Measurements from ENCODE around the gene PRKCE. TPM values are rescaled to one million over a fixed set of nuclear protein-coding genes. Genes with fewer than 3 reads are reported as not detected.

The PRKCE gene
- total and polyA plus RNA-seq, 7 experiments from 2014 or later = 1.4 to 37.9 (median 19.5) TPM

GRCh38 chr2:45826460-45826859 lies 175.0 kb downstream of the PRKCE start:
- POLR2A ChIA-PET = no interaction called here
- Mint-ChIP-seq H3K27me3 (no peaks in the 10 kb centered on the region), H3K4me3 (peak overlapping the region in 2 of 10 donors; percentile 2 to 3), H3K27ac (peak overlapping the region in 1 of 9 donors; percentile 2), H3K9me3 (peaks cover 6 to 23% (median 15%) of the 10 kb centered on the region in 11 donors), H3K36me3 (peaks cover 9 to 19% (median 14%) of the 10 kb centered on the region in 5 donors), H3K4me1 (peaks cover 14 to 32% (median 24%) of the 10 kb centered on the region in 7 donors)
- DNase-seq = no peak
- H3K9me3 ChIP-seq (ENCODE audit: control insufficient read depth in 2 of 3, low read length in 3 of 3) = peaks cover 0 to 3% (median 0%) of the 10 kb centered on the region in 3 experiments
- H3K4me1 ChIP-seq (ENCODE audit: control insufficient read depth in 2 of 2, insufficient read depth in 2 of 2, low read length in 2 of 2) = no peaks in the 10 kb centered on the region
- H3K4me3 ChIP-seq (ENCODE audit: low read length) = no peak overlapping the region
- H3K27ac ChIP-seq (ENCODE audit: low read depth, low read length) = no peak overlapping the region
- intact Hi-C loops (cut with micrococcal nuclease) = no loop called here
- H3K27me3 ChIP-seq (ENCODE audit: control insufficient read depth in 2 of 2, insufficient read depth in 2 of 2, low read length in 2 of 2) = no peaks in the 10 kb centered on the region
- no peaks in the 10 kb centered on the region for H3K36me3 ChIP-seq (ENCODE audit: control insufficient read depth in 2 of 3, insufficient read depth in 3 of 3, low read length in 3 of 3)
- CTCF ChIA-PET = no interaction called here
- no peak for ATAC-seq

- peaks cover 14 to 26% (median 22%) of the 10 kb centered on the region in 7 donors for H3K4me1 Mint-ChIP-seq
- ATAC-seq = no peak
- Histone ChIP-seq H3K36me3 (ENCODE audit: control insufficient read depth in 2 of 3, insufficient read depth in 3 of 3, low read length in 3 of 3) (no peaks in the 10 kb centered on the region), H3K4me1 (ENCODE audit: control insufficient read depth in 2 of 2, insufficient read depth in 2 of 2, low read length in 2 of 2) (no peaks in the 10 kb centered on the region), H3K27me3 (ENCODE audit: control insufficient read depth in 2 of 2, insufficient read depth in 2 of 2, low read length in 2 of 2) (no peaks in the 10 kb centered on the region), H3K9me3 (ENCODE audit: control insufficient read depth in 2 of 3, low read length in 3 of 3) (peaks cover 0 to 3% (median 0%) of the 10 kb centered on the region in 3 experiments), H3K4me3 (ENCODE audit: low read length) (no peak overlapping the region), H3K27ac (ENCODE audit: low read depth, low read length) (no peak overlapping the region)
- intact Hi-C loops (cut with micrococcal nuclease) = no loop called here
- peak overlapping the region in 2 of 10 donors; percentile 2 to 3 for H3K4me3 Mint-ChIP-seq
- H3K9me3 Mint-ChIP-seq = peaks cover 6 to 24% (median 15%) of the 10 kb centered on the region in 11 donors
- no peaks in the 10 kb centered on the region for H3K27me3 Mint-ChIP-seq
- ChIA-PET CTCF (no interaction called here), POLR2A (no interaction called here)
- H3K27ac Mint-ChIP-seq = peak overlapping the region in 1 of 9 donors; percentile 2
- peaks cover 10 to 21% (median 15%) of the 10 kb centered on the region in 5 donors for H3K36me3 Mint-ChIP-seq
- no peak for DNase-seq
Observed at GRCh38 chr2:45826884-45827635, 175.6 kb downstream of the PRKCE start.

DNA sequence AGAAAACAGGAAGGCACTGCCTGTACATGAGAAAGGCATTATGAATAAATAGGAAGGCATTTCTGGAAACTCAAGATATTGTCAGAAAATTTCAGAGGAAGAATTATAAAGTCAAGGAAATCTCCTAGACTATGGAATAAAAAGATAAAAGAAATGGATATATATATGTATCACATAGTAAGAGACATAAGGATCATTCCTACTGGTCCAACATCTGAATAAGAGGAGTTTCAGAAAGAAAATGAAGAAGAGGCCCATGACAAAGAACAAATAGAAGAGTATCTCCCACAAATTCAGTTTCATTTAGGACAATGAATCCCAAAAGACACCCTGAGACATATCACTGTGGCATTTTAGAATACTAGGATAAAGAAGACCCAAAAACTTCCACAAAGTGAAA lies 178.8 kb downstream of the PRKCE start:
- Histone ChIP-seq H3K4me3 (ENCODE audit: low read length) (no peak overlapping the region), H3K9me3 (ENCODE audit: control insufficient read depth in 2 of 3, low read length in 3 of 3) (peaks cover 0 to 3% (median 0%) of the 10 kb centered on the region in 3 experiments), H3K36me3 (ENCODE audit: control insufficient read depth in 2 of 3, insufficient read depth in 3 of 3, low read length in 3 of 3) (no peaks in the 10 kb centered on the region), H3K27ac (ENCODE audit: low read depth, low read length) (no peak overlapping the region), H3K27me3 (ENCODE audit: control insufficient read depth in 2 of 2, insufficient read depth in 2 of 2, low read length in 2 of 2) (no peaks in the 10 kb centered on the region), H3K4me1 (ENCODE audit: control insufficient read depth in 2 of 2, insufficient read depth in 2 of 2, low read length in 2 of 2) (no peaks in the 10 kb centered on the region)
- no peak overlapping the region for H3K27ac Mint-ChIP-seq
- POLR2A ChIA-PET = no interaction called here
- ATAC-seq = no peak
- intact Hi-C loops (cut with micrococcal nuclease) = no loop called here
- peaks cover 5 to 23% (median 18%) of the 10 kb centered on the region in 7 donors for H3K4me1 Mint-ChIP-seq
- DNase-seq = no peak
- peaks cover 6 to 24% (median 15%) of the 10 kb centered on the region in 11 donors for H3K9me3 Mint-ChIP-seq
- peaks cover 10 to 21% (median 19%) of the 10 kb centered on the region in 5 donors for H3K36me3 Mint-ChIP-seq
- no peak overlapping the region for H3K4me3 Mint-ChIP-seq
- CTCF ChIA-PET = no interaction called here
- no peaks in the 10 kb centered on the region for H3K27me3 Mint-ChIP-seq

DNA sequence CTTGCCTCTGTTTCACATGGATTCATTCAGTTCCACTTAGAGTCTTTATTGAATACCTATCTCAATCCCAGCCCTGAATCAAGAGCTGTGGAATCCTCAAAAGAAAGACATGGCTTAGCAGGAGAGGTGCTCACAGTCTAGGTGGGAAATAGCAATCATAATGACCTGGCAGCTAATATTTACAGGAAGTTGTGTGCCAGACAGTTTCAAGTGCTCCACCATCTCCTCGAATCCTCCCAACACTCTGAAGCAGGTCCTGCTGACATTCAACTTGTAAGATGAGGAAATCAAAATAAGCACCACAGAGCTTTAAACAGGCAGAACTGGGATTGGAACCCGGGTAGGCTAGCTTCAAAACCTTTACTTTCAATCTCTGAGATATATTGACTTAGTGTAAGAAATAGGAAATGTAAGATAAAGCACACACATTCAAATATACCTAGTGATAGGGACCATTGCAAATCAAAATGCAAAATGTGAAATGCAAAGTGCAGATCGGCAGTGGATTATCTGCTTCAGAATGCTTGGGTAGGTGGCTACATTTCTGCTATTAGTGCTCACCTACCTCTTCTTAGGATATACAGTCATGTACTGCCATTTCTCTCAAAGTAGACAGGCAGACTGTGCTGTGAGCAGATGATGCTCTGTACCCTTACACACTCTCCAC lies 182.0 kb downstream of the PRKCE start:
- intact Hi-C loops (cut with micrococcal nuclease) = no loop called here
- Mint-ChIP-seq H3K4me3 (no peak overlapping the region), H3K4me1 (peaks cover 0 to 19% (median 9%) of the 10 kb centered on the region in 7 donors), H3K9me3 (peaks cover 6 to 24% (median 15%) of the 10 kb centered on the region in 11 donors), H3K27me3 (no peaks in the 10 kb centered on the region), H3K36me3 (peaks cover 10 to 24% (median 17%) of the 10 kb centered on the region in 5 donors), H3K27ac (peak overlapping the region in 1 of 9 donors; percentile 56)
- ATAC-seq (no peak), DNase-seq (no peak)
- Histone ChIP-seq H3K9me3 (ENCODE audit: control insufficient read depth in 2 of 3, low read length in 3 of 3) (peaks cover 0 to 3% (median 0%) of the 10 kb centered on the region in 3 experiments), H3K4me3 (ENCODE audit: low read length) (no peak overlapping the region), H3K36me3 (ENCODE audit: control insufficient read depth in 2 of 3, insufficient read depth in 3 of 3, low read length in 3 of 3) (no peaks in the 10 kb centered on the region), H3K27me3 (ENCODE audit: control insufficient read depth in 2 of 2, insufficient read depth in 2 of 2, low read length in 2 of 2) (no peaks in the 10 kb centered on the region), H3K27ac (ENCODE audit: low read depth, low read length) (no peak overlapping the region), H3K4me1 (ENCODE audit: control insufficient read depth in 2 of 2, insufficient read depth in 2 of 2, low read length in 2 of 2) (no peaks in the 10 kb centered on the region)
- POLR2A ChIA-PET = interaction anchor here (1.3 kb wide), 1 partner anchor 16 kb away, joined by 4 read pairs; no protein-coding TSS in a partner anchor
- CTCF ChIA-PET = interaction anchor here (0.6 to 1.5 kb wide), 3 partner anchors 27 to 833 kb away, joined by 3 to 5 read pairs (median 5); no protein-coding TSS in a partner anchor

DNA sequence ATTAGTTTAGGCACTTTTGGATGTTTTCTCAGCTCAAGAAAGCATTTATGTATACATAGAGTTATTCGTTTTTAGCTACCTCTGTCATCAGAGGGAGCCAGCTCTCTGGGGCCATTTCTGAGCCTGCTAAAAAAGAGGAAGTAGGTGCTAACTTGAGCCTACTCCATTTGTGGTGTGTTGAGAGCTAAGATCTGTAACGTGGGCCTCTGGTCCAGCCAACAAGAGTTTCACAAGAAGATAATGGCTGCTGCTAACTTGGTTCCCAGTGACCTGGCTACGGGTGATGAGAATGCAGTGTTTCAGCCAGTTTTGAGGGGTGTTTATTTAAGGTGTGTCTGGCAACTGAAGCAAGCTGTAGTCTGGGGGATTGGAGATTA lies 182.5 kb downstream of the PRKCE start:
- ChIA-PET CTCF (interaction anchor here (0.6 to 1.5 kb wide), 3 partner anchors 26 to 832 kb away, joined by 3 to 5 read pairs (median 5); no protein-coding TSS in a partner anchor), POLR2A (interaction anchor here (1.3 kb wide), 1 partner anchor 16 kb away, joined by 4 read pairs; no protein-coding TSS in a partner anchor)
- H3K4me3 ChIP-seq (ENCODE audit: low read length) = no peak overlapping the region
- peaks cover 10 to 24% (median 17%) of the 10 kb centered on the region in 5 donors for H3K36me3 Mint-ChIP-seq
- no peaks in the 10 kb centered on the region for H3K36me3 ChIP-seq (ENCODE audit: control insufficient read depth in 2 of 3, insufficient read depth in 3 of 3, low read length in 3 of 3)
- no peaks in the 10 kb centered on the region for H3K27me3 ChIP-seq (ENCODE audit: control insufficient read depth in 2 of 2, insufficient read depth in 2 of 2, low read length in 2 of 2)
- peaks cover 6 to 24% (median 15%) of the 10 kb centered on the region in 11 donors for H3K9me3 Mint-ChIP-seq
- ATAC-seq (peak; percentile 61), DNase-seq (no peak)
- H3K4me1 Mint-ChIP-seq = peaks cover 0 to 22% (median 9%) of the 10 kb centered on the region in 7 donors
- intact Hi-C loops (cut with micrococcal nuclease) = no loop called here
- H3K27ac ChIP-seq (ENCODE audit: low read depth, low read length) = no peak overlapping the region
- no peak overlapping the region for H3K27ac Mint-ChIP-seq
- no peak overlapping the region for H3K4me3 Mint-ChIP-seq
- peaks cover 0 to 3% (median 0%) of the 10 kb centered on the region in 3 experiments for H3K9me3 ChIP-seq (ENCODE audit: control insufficient read depth in 2 of 3, low read length in 3 of 3)
- no peaks in the 10 kb centered on the region for H3K4me1 ChIP-seq (ENCODE audit: control insufficient read depth in 2 of 2, insufficient read depth in 2 of 2, low read length in 2 of 2)
- no peaks in the 10 kb centered on the region for H3K27me3 Mint-ChIP-seq

DNA sequence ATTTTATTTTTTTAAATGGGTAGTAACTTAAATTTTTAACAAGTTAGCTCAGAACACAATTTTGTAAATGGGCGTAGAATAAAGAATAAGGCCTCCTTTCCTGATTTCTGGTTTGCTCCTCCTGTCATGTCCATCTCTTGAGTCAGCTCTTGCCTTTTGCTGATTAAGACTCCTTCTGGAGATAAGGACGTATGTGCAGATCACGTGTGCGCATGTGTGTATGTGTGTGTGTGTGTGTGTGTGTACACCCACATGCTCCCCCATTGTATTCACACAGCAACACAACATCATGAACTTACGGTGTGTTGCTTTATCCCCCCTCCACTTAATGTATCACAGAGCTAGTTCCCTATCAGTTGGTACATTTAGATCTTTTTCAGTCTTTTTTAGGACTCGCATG lies 182.9 kb downstream of the PRKCE start:
- H3K9me3 ChIP-seq (ENCODE audit: control insufficient read depth in 2 of 3, low read length in 3 of 3) = peaks cover 0 to 3% (median 0%) of the 10 kb centered on the region in 3 experiments
- ATAC-seq (no peak), DNase-seq (no peak)
- no peaks in the 10 kb centered on the region for H3K27me3 Mint-ChIP-seq
- H3K27ac ChIP-seq (ENCODE audit: low read depth, low read length) = no peak overlapping the region
- H3K4me1 ChIP-seq (ENCODE audit: control insufficient read depth in 2 of 2, insufficient read depth in 2 of 2, low read length in 2 of 2) = no peaks in the 10 kb centered on the region
- H3K36me3 ChIP-seq (ENCODE audit: control insufficient read depth in 2 of 3, insufficient read depth in 3 of 3, low read length in 3 of 3) = no peaks in the 10 kb centered on the region
- H3K27ac Mint-ChIP-seq = no peak overlapping the region
- H3K36me3 Mint-ChIP-seq = peaks cover 10 to 22% (median 17%) of the 10 kb centered on the region in 5 donors
- H3K4me3 Mint-ChIP-seq = no peak overlapping the region
- intact Hi-C loops (cut with micrococcal nuclease) = no loop called here
- H3K9me3 Mint-ChIP-seq = peaks cover 6 to 20% (median 13%) of the 10 kb centered on the region in 11 donors
- CTCF ChIA-PET = interaction anchor here (1.4 to 1.5 kb wide), 2 partner anchors 26 to 54 kb away, joined by 3 to 5 read pairs; no protein-coding TSS in a partner anchor
- no peak overlapping the region for H3K4me3 ChIP-seq (ENCODE audit: low read length)
- H3K4me1 Mint-ChIP-seq = peaks cover 0 to 25% (median 9%) of the 10 kb centered on the region in 7 donors
- no peaks in the 10 kb centered on the region for H3K27me3 ChIP-seq (ENCODE audit: control insufficient read depth in 2 of 2, insufficient read depth in 2 of 2, low read length in 2 of 2)
- POLR2A ChIA-PET = interaction anchor here (1.3 kb wide), 1 partner anchor 15 kb away, joined by 4 read pairs; no protein-coding TSS in a partner anchor
